ENCODE measurements around the gene SLC44A5.

- TF ChIP-seq POLR2A (IDR thresholded peaks at IDR 0.05) (no peak), CTCF (IDR thresholded peaks at IDR 0.05 in 4 of 5, conservative IDR thresholded peaks at IDR 0.05 in 1 of 5) (no peak)
These were observed 118.9 kb downstream of the SLC44A5 start for GRCh38 chr1:75492011-75492410.
